HepG2 (cell line): Measurements from ENCODE around the gene IDH3A. TPM values are rescaled to one million over a fixed set of nuclear protein-coding genes. Genes with fewer than 3 reads are reported as not detected.

ENCODE experiments used
- ARNT ChIP-seq: fragments of 450-650 bp; IDR thresholded peaks from 2 replicates; pipeline ENCODE4 v1.6.1; 2017
- BHLHE40 ChIP-seq: IDR thresholded peaks from 2 replicates; pipeline ENCODE4 v1.6.1; 2011; ENCODE audit warnings: low read length, improper control_type of control experiment
- DMAP1 ChIP-seq: IDR thresholded peaks from 2 replicates; pipeline ENCODE4 v1.6.1; 2016
- EED ChIP-seq: sonication (generic); formaldehyde crosslinking; IDR thresholded peaks from 2 replicates; pipeline ENCODE4 v1.5.0; 2020; ENCODE audit warnings: mild to moderate bottlenecking, missing genetic modification reagents
- MLLT10 ChIP-seq: sonication (generic); formaldehyde crosslinking; IDR thresholded peaks from 2 replicates; pipeline ENCODE4 v1.4.0; 2020; ENCODE audit warnings: missing genetic modification reagents
- MXD1 ChIP-seq: sonication (generic); formaldehyde crosslinking; IDR thresholded peaks from 2 replicates; pipeline ENCODE4 v1.4.0; 2020; ENCODE audit warnings: mild to moderate bottlenecking, missing genetic modification reagents
- RBM39 ChIP-seq: fragments of 200-400 bp; formaldehyde crosslinking; IDR thresholded peaks from one replicate; pipeline ENCODE4 v1.6.1; 2018; ENCODE audit warnings: antibody characterized with exemption, mild to moderate bottlenecking, low read depth, low read length; ENCODE audit not compliant: poor library complexity, severe bottlenecking
- RXRB ChIP-seq: IDR thresholded peaks from 2 replicates; pipeline ENCODE4 v1.6.1; 2016; ENCODE audit warnings: borderline replicate concordance, missing genetic modification reagents, missing compliant biosample characterization
- SCMH1 ChIP-seq: sonication (generic); formaldehyde crosslinking; IDR thresholded peaks from 2 replicates; pipeline ENCODE4 v1.9.0; 2021; ENCODE audit warnings: missing genetic modification reagents, mild to moderate bottlenecking, borderline replicate concordance
- SRSF4 ChIP-seq: fragments of 200-400 bp; formaldehyde crosslinking; IDR thresholded peaks from one replicate; pipeline ENCODE4 v1.6.1; 2018; ENCODE audit warnings: mild to moderate bottlenecking, low read depth, low read length, moderate library complexity; ENCODE audit not compliant: poor library complexity, severe bottlenecking
- TERF1 ChIP-seq: sonication (generic); formaldehyde crosslinking; IDR thresholded peaks from 2 replicates; pipeline ENCODE4 v1.8.0; 2022; ENCODE audit warnings: mild to moderate bottlenecking, missing genetic modification reagents, moderate library complexity
- THAP11 ChIP-seq: IDR thresholded peaks from 2 replicates; pipeline ENCODE4 v1.6.1; 2016; ENCODE audit warnings: missing biosample characterization, missing genetic modification reagents
- TRIM22 ChIP-seq: fragments of 450-650 bp; IDR thresholded peaks from 2 replicates; pipeline ENCODE4 v1.6.1; 2017
- ZMYM4 ChIP-seq: sonication (generic); formaldehyde crosslinking; IDR thresholded peaks from 2 replicates; pipeline ENCODE4 v1.8.1; 2023; ENCODE audit warnings: mild to moderate bottlenecking, missing genetic modification reagents
- ZNF556 ChIP-seq: sonication (generic); formaldehyde crosslinking; IDR thresholded peaks from 2 replicates; pipeline ENCODE4 v1.4.0; 2020; ENCODE audit warnings: mild to moderate bottlenecking, missing genetic modification reagents, borderline replicate concordance
- polyA plus RNA-seq, 8 experiments: library from polyadenylated mRNA; depleted of rRNA in 3 of 8; stranded (reverse) in 7 of 8; unstranded in 1 of 8; fragments of >200 nt; fragmentation: Illumina TruSeq in 4 of 8; extraction: Trizol in 4 of 8; gene quantifications; 2 replicates each; pipeline versions ENCODE4 v1.2.1 to v1.2.3, GENCODE V29; 2011 to 2016; ENCODE audit warnings: low read depth in 4 of 8, missing spikeins in 1 of 8, mixed read lengths in 1 of 8; ENCODE audit not compliant: insufficient read depth in 1 of 8
- total RNA-seq, 5 experiments: library from RNA; depleted of rRNA; stranded (reverse); fragments of >200 nt; fragmentation: Illumina TruSeq; extraction: Trizol; gene quantifications; 2 replicates each; pipeline ENCODE4 v1.2.3, GENCODE V29; 2016; ENCODE audit warnings: low read depth in 1 of 5
- TF ChIP-seq, protein P1 (sequence below): sonication (generic); formaldehyde crosslinking; IDR thresholded peaks from 2 replicates; pipeline ENCODE4 v1.4.0; 2020; ENCODE audit warnings: missing genetic modification reagents
- TF ChIP-seq, protein P2 (sequence below): sonication (generic); formaldehyde crosslinking; IDR thresholded peaks from 2 replicates; pipeline ENCODE4 v1.9.0; 2022; ENCODE audit warnings: missing genetic modification reagents, mild to moderate bottlenecking, borderline replicate concordance
- TF ChIP-seq, protein P3 (sequence below): IDR thresholded peaks from 2 replicates; pipeline ENCODE4 v1.6.1; 2016; ENCODE audit warnings: missing genetic modification reagents, missing compliant biosample characterization
- TF ChIP-seq, protein P4 (sequence below): sonication (generic); formaldehyde crosslinking; IDR thresholded peaks from 2 replicates; pipeline ENCODE4 v1.8.1; 2023; ENCODE audit warnings: mild to moderate bottlenecking, moderate library complexity, missing genetic modification reagents

The IDH3A gene
- total and polyA plus RNA-seq, 2 of the 13 experiments (the other 11 are each of a cell fraction or from before 2014, with no cell fraction given), result 40.7 to 50.7 TPM

- TF ChIP-seq EED, result 0 out of 2 replicates have a peak, but pooled peaks have one; percentile 15
- peak; percentile 61; the same call in 1 of the 2 replicates for TF ChIP-seq DMAP1
- TF ChIP-seq RXRB (CRISPR knock-in tag), result no peak
- no peak for TF ChIP-seq RBM39
- no peak for TF ChIP-seq TRIM22
- TF ChIP-seq, protein P1, sequence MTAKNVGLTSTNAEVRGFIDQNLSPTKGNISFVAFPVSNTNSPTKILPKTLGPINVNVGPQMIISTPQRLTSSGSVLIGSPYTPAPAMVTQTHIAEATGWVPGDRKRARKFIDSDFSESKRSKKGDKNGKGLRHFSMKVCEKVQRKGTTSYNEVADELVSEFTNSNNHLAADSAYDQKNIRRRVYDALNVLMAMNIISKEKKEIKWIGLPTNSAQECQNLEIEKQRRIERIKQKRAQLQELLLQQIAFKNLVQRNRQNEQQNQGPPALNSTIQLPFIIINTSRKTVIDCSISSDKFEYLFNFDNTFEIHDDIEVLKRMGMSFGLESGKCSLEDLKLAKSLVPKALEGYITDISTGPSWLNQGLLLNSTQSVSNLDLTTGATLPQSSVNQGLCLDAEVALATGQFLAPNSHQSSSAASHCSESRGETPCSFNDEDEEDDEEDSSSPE (CRISPR knock-in tag), result peak; percentile 48; the same call in 1 of the 2 replicates
- TF ChIP-seq THAP11 (CRISPR knock-in tag), result peak; percentile 46
- TF ChIP-seq, protein P2, sequence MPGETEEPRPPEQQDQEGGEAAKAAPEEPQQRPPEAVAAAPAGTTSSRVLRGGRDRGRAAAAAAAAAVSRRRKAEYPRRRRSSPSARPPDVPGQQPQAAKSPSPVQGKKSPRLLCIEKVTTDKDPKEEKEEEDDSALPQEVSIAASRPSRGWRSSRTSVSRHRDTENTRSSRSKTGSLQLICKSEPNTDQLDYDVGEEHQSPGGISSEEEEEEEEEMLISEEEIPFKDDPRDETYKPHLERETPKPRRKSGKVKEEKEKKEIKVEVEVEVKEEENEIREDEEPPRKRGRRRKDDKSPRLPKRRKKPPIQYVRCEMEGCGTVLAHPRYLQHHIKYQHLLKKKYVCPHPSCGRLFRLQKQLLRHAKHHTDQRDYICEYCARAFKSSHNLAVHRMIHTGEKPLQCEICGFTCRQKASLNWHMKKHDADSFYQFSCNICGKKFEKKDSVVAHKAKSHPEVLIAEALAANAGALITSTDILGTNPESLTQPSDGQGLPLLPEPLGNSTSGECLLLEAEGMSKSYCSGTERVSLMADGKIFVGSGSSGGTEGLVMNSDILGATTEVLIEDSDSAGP (CRISPR knock-in tag), result peak; percentile 68; the same call in 1 of the 2 replicates
- TF ChIP-seq, protein P3, sequence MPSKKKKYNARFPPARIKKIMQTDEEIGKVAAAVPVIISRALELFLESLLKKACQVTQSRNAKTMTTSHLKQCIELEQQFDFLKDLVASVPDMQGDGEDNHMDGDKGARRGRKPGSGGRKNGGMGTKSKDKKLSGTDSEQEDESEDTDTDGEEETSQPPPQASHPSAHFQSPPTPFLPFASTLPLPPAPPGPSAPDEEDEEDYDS (CRISPR knock-in tag), result no peak
- TF ChIP-seq SCMH1 (CRISPR knock-in tag), result no peak
- peak; percentile 79; the same call in 1 of the 2 replicates for TF ChIP-seq ZMYM4 (CRISPR knock-in tag)
- no peak for TF ChIP-seq BHLHE40
- TF ChIP-seq, protein P4, sequence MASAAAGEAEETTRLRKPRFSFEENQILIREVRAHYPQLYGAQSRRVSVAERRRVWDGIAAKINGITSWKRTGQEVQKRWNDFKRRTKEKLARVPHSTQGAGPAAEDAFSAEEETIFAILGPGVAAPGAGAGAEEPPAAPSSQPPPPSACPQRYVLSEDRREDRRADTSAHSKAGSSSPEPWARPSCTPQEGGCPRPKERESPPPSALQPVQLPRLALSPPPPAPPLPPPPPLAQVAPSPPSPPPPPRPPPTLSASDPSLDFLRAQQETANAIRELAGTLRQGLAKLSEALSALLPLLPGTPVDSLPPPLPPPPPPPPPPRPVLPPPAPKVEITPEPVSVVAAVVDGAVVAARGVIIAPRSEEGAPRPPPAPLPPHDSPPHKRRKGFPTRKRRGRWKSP (CRISPR knock-in tag), result no peak
- TF ChIP-seq MXD1 (CRISPR knock-in tag), result 0 out of 2 replicates have a peak, but pooled peaks have one; percentile 43
- no peak for TF ChIP-seq ARNT
- 0 out of 2 replicates have a peak, but pooled peaks have one; percentile 14 for TF ChIP-seq ZNF556 (CRISPR knock-in tag)
- 0 out of 2 replicates have a peak, but pooled peaks have one; percentile 63 for TF ChIP-seq TERF1 (CRISPR knock-in tag)
- no peak for TF ChIP-seq MLLT10 (CRISPR knock-in tag)
- no peak for TF ChIP-seq SRSF4
Measured at GRCh38 chr15:78131295-78132061, 17.7 kb upstream of the IDH3A start, which contains the start of gene CIB2 (continued).
